K562 (cell line): Measurements from ENCODE around the gene STX12. TPM values are rescaled to one million over a fixed set of nuclear protein-coding genes. Genes with fewer than 3 reads are reported as not detected.
A peak's percentile ranks its signal among the peaks of the same experiment; 100 is the strongest.

ENCODE experiments used
- ARID4B ChIP-seq: sonication (generic); formaldehyde crosslinking; IDR thresholded peaks from 2 replicates; pipeline ENCODE4 v1.8.0; 2022; ENCODE audit warnings: mild to moderate bottlenecking, missing genetic modification reagents
- FIP1L1 ChIP-seq: fragments of 200-400 bp; formaldehyde crosslinking; IDR thresholded peaks from 2 replicates; pipeline ENCODE4 v1.6.1; 2018; ENCODE audit warnings: mild to moderate bottlenecking, low read depth, low read length; ENCODE audit not compliant: poor library complexity, severe bottlenecking
- HDAC1 ChIP-seq, 2 experiments: fragments of 450-650 bp; IDR thresholded peaks; 2 replicates each; pipeline ENCODE4 v1.6.1; 2016 to 2017; ENCODE audit warnings: inconsistent platforms in 1 of 2, mild to moderate bottlenecking in 1 of 2, moderate library complexity in 1 of 2
- PTBP1 ChIP-seq: fragments of 200-400 bp; formaldehyde crosslinking; IDR thresholded peaks from 2 replicates; pipeline ENCODE4 v1.6.1; 2017; ENCODE audit warnings: low read depth, low read length
- SMAD4 ChIP-seq: fragments of 250-450 bp; sonication (Bioruptor Pico); conservative IDR thresholded peaks from 2 replicates; pipeline ENCODE4 v1.8.0; 2021; ENCODE audit warnings: inconsistent platforms, mild to moderate bottlenecking, moderate library complexity
- SMARCA5 ChIP-seq: fragments of 450-650 bp; IDR thresholded peaks from 2 replicates; pipeline ENCODE4 v1.6.1; 2016
- ZFX ChIP-seq: sonication (generic); formaldehyde crosslinking; IDR thresholded peaks from 2 replicates; pipeline ENCODE4 v1.8.0; 2022; ENCODE audit warnings: mild to moderate bottlenecking, missing genetic modification reagents, moderate library complexity
- ZNF263 ChIP-seq: sonication (generic); formaldehyde crosslinking; IDR thresholded peaks from 2 replicates; pipeline ENCODE4 v1.8.0; 2022; ENCODE audit warnings: mild to moderate bottlenecking, missing genetic modification reagents, borderline replicate concordance
- ZNF436 ChIP-seq: fragments of 250-450, 450-650 bp; sonication (Bioruptor Pico); formaldehyde crosslinking; IDR thresholded peaks from 2 replicates; pipeline ENCODE4 v1.7.0; 2020; ENCODE audit warnings: mild to moderate bottlenecking
- polyA plus RNA-seq, 8 experiments: library from polyadenylated mRNA; depleted of rRNA in 4 of 8; stranded (reverse) in 5 of 8; unstranded in 3 of 8; fragments of >200 nt; fragmentation: Nextera tagmentation in 2 of 8; fragmentation: Illumina TruSeq in 1 of 8; extraction: Ambion mirVana in 2 of 8; extraction: Trizol in 1 of 8; gene quantifications; 2 replicates each; pipeline versions ENCODE4 v1.2.1 to v1.2.3, GENCODE V29; 2011 to 2014; ENCODE audit warnings: inconsistent platforms in 1 of 8, missing spikeins in 1 of 8
- total RNA-seq, 7 experiments: library from RNA; depleted of rRNA in 6 of 7; stranded (reverse); fragments of >200 nt in 6 of 7; fragmentation: Illumina TruSeq in 2 of 7; extraction: Trizol in 2 of 7; gene quantifications; 2 replicates each; pipeline versions ENCODE4 v1.2.1 to v1.2.3, GENCODE V29; 2011 to 2021; ENCODE audit warnings: low replicate concordance in 1 of 7
- TF ChIP-seq, protein P1 (sequence below), 3 experiments: fragments of 200-800 bp in 1 of 3; fragments of 250-450 bp in 1 of 3; fragments of 450-650 bp in 1 of 3; sonication (Bioruptor Pico) in 1 of 3; sonication (Bioruptor generic) in 1 of 3; formaldehyde crosslinking in 1 of 3; IDR thresholded peaks; 2 replicates each; pipeline versions ENCODE4 v1.6.1 to v1.8.0; 2016 to 2022; ENCODE audit warnings: mild to moderate bottlenecking in 2 of 3, missing genetic modification characterization in 2 of 3, missing compliant biosample characterization in 1 of 3, moderate library complexity in 1 of 3
- TF ChIP-seq, protein P2 (sequence below): sonication (generic); formaldehyde crosslinking; IDR thresholded peaks from 2 replicates; pipeline ENCODE4 v1.8.0; 2022; ENCODE audit warnings: missing genetic modification reagents, mild to moderate bottlenecking, moderate library complexity, borderline replicate concordance

STX12 gene
- total and polyA plus RNA-seq, 9 of the 15 experiments (the other 6 are each of a cell fraction or from before 2014, with no cell fraction given) = 16.9 to 31.3 (median 25.7) TPM

GRCh38 chr1:27872802-27873551 lies 100.0 kb downstream of the STX12 start (continued):
- TF ChIP-seq ARID4B (peak; percentile 27; the same call in 1 of the 2 replicates), ZFX (CRISPR knock-in tag) (peak; percentile 75), SMAD4 (CRISPR knock-in tag) (peak; percentile 21; the same call in 1 of the 2 replicates), SMARCA5 (peak; percentile 95), PTBP1 (0 out of 2 replicates have a peak, but pooled peaks have one; percentile 40), HDAC1 (IDR thresholded peaks at IDR 0.05) (peak in 1 of 2 experiments; percentile 47; a peak in 1 of 4 replicates), FIP1L1 (peak; percentile 28), ZNF436 (CRISPR knock-in tag) (peak; percentile 91), ZNF263 (CRISPR knock-in tag) (peak; percentile 84)
- TF ChIP-seq, protein P1, sequence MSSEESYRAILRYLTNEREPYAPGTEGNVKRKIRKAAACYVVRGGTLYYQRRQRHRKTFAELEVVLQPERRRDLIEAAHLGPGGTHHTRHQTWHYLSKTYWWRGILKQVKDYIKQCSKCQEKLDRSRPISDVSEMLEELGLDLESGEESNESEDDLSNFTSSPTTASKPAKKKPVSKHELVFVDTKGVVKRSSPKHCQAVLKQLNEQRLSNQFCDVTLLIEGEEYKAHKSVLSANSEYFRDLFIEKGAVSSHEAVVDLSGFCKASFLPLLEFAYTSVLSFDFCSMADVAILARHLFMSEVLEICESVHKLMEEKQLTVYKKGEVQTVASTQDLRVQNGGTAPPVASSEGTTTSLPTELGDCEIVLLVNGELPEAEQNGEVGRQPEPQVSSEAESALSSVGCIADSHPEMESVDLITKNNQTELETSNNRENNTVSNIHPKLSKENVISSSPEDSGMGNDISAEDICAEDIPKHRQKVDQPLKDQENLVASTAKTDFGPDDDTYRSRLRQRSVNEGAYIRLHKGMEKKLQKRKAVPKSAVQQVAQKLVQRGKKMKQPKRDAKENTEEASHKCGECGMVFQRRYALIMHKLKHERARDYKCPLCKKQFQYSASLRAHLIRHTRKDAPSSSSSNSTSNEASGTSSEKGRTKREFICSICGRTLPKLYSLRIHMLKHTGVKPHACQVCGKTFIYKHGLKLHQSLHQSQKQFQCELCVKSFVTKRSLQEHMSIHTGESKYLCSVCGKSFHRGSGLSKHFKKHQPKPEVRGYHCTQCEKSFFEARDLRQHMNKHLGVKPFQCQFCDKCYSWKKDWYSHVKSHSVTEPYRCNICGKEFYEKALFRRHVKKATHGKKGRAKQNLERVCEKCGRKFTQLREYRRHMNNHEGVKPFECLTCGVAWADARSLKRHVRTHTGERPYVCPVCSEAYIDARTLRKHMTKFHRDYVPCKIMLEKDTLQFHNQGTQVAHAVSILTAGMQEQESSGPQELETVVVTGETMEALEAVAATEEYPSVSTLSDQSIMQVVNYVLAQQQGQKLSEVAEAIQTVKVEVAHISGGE (CRISPR knock-in tag; IDR thresholded peaks at IDR 0.05) = peak in 1 of 3 experiments; percentile 63; a peak in 1 of 6 replicates
- TF ChIP-seq, protein P2, sequence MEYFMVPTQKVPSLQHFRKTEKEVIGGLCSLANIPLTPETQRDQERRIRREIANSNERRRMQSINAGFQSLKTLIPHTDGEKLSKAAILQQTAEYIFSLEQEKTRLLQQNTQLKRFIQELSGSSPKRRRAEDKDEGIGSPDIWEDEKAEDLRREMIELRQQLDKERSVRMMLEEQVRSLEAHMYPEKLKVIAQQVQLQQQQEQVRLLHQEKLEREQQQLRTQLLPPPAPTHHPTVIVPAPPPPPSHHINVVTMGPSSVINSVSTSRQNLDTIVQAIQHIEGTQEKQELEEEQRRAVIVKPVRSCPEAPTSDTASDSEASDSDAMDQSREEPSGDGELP (CRISPR knock-in tag) = peak; percentile 61; the same call in 1 of the 2 replicates
